Caco-2 (cell line): Measurements from ENCODE around the gene C1orf198. TPM values are rescaled to one million over a fixed set of nuclear protein-coding genes. Genes with fewer than 3 reads are reported as not detected.

Source experiments
- BruUV-seq: library from RNA; stranded (reverse); fragments of 400-500 nt; replicated peaks from 2 replicates; lab custom pipeline; 2021; lab: Mats Ljungman, UMichigan
- CTCF ChIA-PET: fragments of 300-600 bp; sonication (Branson Sonifier 250); formaldehyde crosslinking; loops from one replicate; lab custom pipeline; 2022; ENCODE audit warnings: antibody characterized with exemption; lab: Charles Lee
- POLR2A ChIA-PET: fragments of 300-600 bp; sonication (Branson Sonifier 250); formaldehyde crosslinking; loops from one replicate; lab custom pipeline; 2022; ENCODE audit warnings: antibody characterized with exemption; lab: Charles Lee
- DNase-seq, 2 experiments: peaks; one replicate each; pipeline versions ENCODE4 v3.0.0 to v3.0.0-alpha.2; 2020 to 2022
- H3K27me3 ChIP-seq: replicated peaks from 2 replicates; pipeline ENCODE4 v1.6.0; 2011; ENCODE audit warnings: low read length; ENCODE audit not compliant: control insufficient read depth, insufficient read depth
- H3K36me3 ChIP-seq: 2 replicates; pipeline ENCODE4 v1.5.1; 2011; ENCODE audit warnings: low read length; ENCODE audit not compliant: control insufficient read depth, insufficient read depth
- H3K4me1 ChIP-seq: fragments of 250-450 bp; sonication (Bioruptor Pico); 2 replicates; pipeline ENCODE4 v1.5.1; 2020; ENCODE audit warnings: mild to moderate bottlenecking
- H3K4me3 ChIP-seq: 2 replicates; pipeline ENCODE4 v1.5.1; 2011; ENCODE audit warnings: low read depth, mild to moderate bottlenecking, control low read depth, low read length
- H3K9me3 ChIP-seq: fragments of 250-450 bp; sonication (Bioruptor Pico); 2 replicates; pipeline ENCODE4 v1.5.1; 2020; ENCODE audit warnings: mild to moderate bottlenecking, moderate library complexity
- H3K27ac Mint-ChIP-seq: one replicate; pipeline ENCODE4 v1.8.0; 2022; ENCODE audit warnings: mixed read lengths; ENCODE audit not compliant: unreplicated experiment
- H3K27me3 Mint-ChIP-seq: one replicate; pipeline ENCODE4 v1.8.0; 2022; ENCODE audit warnings: mixed read lengths; ENCODE audit not compliant: insufficient read depth, unreplicated experiment
- H3K36me3 Mint-ChIP-seq: one replicate; pipeline ENCODE4 v1.8.0; 2022; ENCODE audit warnings: mild to moderate bottlenecking, mixed read lengths; ENCODE audit not compliant: insufficient read depth, unreplicated experiment
- H3K4me1 Mint-ChIP-seq: one replicate; pipeline ENCODE4 v1.8.0; 2022; ENCODE audit warnings: low read depth, mixed read lengths; ENCODE audit not compliant: unreplicated experiment
- H3K4me3 Mint-ChIP-seq: one replicate; pipeline ENCODE4 v1.8.0; 2022; ENCODE audit warnings: mild to moderate bottlenecking, moderate library complexity, mixed read lengths; ENCODE audit not compliant: unreplicated experiment
- H3K9me3 Mint-ChIP-seq: one replicate; pipeline ENCODE4 v1.8.0; 2022; ENCODE audit warnings: mixed read lengths; ENCODE audit not compliant: unreplicated experiment
- CTCF ChIP-seq, 2 experiments: fragments of 200-600 bp in 1 of 2; IDR thresholded peaks; 1 replicate in 1 of 2; 2 replicates in 1 of 2; pipeline versions ENCODE4 v1.5.1 to v1.8.0; 2011 to 2022; ENCODE audit warnings: antibody characterized with exemption in 1 of 2, control low read depth in 1 of 2, inconsistent platforms in 1 of 2, low read depth in 1 of 2, low read length in 1 of 2, mild to moderate bottlenecking in 1 of 2, moderate library complexity in 1 of 2; ENCODE audit not compliant: insufficient read depth in 1 of 2, severe bottlenecking in 1 of 2, unreplicated experiment in 1 of 2
- intact Hi-C: fragments of 100-400 bp; cut with micrococcal nuclease; formaldehyde crosslinking; loops from one replicate; pipeline ENCODE4 v1.10.0; 2022; ENCODE audit not compliant: unreplicated experiment
- total RNA-seq: library from RNA; stranded (reverse); gene quantifications from 2 replicates; pipeline ENCODE4 v1.2.3, GENCODE V29; 2022

The C1orf198 gene
- total RNA-seq, 1 experiment from 2014 or later = 92.2 TPM

DNA sequence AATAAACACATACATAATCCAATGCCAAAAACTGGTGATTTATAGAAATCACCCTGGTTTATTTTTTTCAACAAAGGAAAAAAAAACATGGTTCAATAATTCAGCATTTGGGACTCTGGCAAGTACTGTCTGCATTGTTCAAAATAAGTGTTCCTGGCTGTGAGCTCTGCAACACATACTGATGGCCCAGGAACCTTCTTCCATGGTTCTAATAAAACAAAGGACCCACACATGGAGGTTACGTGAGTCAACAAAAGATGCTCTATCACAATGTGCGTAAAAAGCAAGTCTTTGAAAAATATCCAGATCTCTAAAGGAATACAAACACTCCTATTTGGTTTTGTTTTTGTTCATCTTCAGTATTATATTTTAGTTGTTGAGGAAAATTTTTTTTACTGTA, 37.9 kb upstream of the C1orf198 start:
- H3K4me3 Mint-ChIP-seq = no peak overlapping the region
- no peak for DNase-seq
- peaks cover 71% of the 10 kb centered on the region for H3K36me3 Mint-ChIP-seq
- no peaks in the 10 kb centered on the region for H3K9me3 Mint-ChIP-seq
- CTCF ChIA-PET = no interaction called here
- H3K27me3 Mint-ChIP-seq = no peaks in the 10 kb centered on the region
- H3K4me1 Mint-ChIP-seq = no peaks in the 10 kb centered on the region
- Histone ChIP-seq H3K4me3 (no peak overlapping the region), H3K9me3 (no peaks in the 10 kb centered on the region), H3K36me3 (peaks cover 8% of the 10 kb centered on the region), H3K27me3 (no peaks in the 10 kb centered on the region), H3K4me1 (peaks cover 12% of the 10 kb centered on the region)
- POLR2A ChIA-PET = no interaction called here
- H3K27ac Mint-ChIP-seq = no peak overlapping the region
- no TSS peak for BruUV-seq
- intact Hi-C loops = no loop called here
- no peak for TF ChIP-seq CTCF (IDR thresholded peaks at IDR 0.05; ENCODE audit: insufficient read depth in 1 of 2, low read depth in 1 of 2, low read length in 1 of 2, severe bottlenecking in 1 of 2, unreplicated experiment in 1 of 2)

DNA sequence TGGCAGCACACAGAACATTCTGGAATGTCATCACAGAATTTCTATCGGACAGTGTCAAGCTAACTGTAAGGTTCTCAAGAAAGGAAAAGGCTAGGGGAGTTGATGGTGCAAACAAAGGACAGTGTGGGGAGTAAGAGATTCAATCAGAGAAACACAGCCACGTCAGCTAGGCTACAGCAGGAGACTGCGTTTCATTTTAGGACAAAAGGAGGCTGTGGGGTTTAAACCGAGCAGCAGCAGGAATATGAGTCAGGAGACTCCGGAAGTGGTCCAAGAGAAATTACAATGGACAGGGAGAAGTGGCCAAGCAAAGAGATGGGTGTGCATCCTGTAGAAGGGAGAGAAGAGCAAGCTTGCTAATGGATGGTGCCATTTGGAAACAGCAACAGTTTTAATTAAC, 37.4 kb upstream of the C1orf198 start:
- POLR2A ChIA-PET = no interaction called here
- Mint-ChIP-seq H3K4me3 (no peak overlapping the region), H3K27me3 (no peaks in the 10 kb centered on the region), H3K4me1 (peaks cover 4% of the 10 kb centered on the region), H3K9me3 (no peaks in the 10 kb centered on the region), H3K27ac (no peak overlapping the region), H3K36me3 (peaks cover 67% of the 10 kb centered on the region)
- intact Hi-C loops = no loop called here
- Histone ChIP-seq H3K27me3 (no peaks in the 10 kb centered on the region), H3K9me3 (no peaks in the 10 kb centered on the region), H3K4me1 (peaks cover 17% of the 10 kb centered on the region), H3K36me3 (peaks cover 8% of the 10 kb centered on the region), H3K4me3 (no peak overlapping the region)
- no peak for DNase-seq
- CTCF ChIA-PET = no interaction called here
- TF ChIP-seq CTCF (IDR thresholded peaks at IDR 0.05; ENCODE audit: insufficient read depth in 1 of 2, low read depth in 1 of 2, low read length in 1 of 2, severe bottlenecking in 1 of 2, unreplicated experiment in 1 of 2) = no peak
- no TSS peak for BruUV-seq

- Mint-ChIP-seq H3K27me3 (no peaks in the 10 kb centered on the region), H3K27ac (peak overlapping the region; percentile 42), H3K4me1 (peaks cover 29% of the 10 kb centered on the region), H3K36me3 (peaks cover 46% of the 10 kb centered on the region), H3K9me3 (no peaks in the 10 kb centered on the region), H3K4me3 (no peak overlapping the region)
- TF ChIP-seq CTCF (IDR thresholded peaks at IDR 0.05; ENCODE audit: insufficient read depth in 1 of 2, low read depth in 1 of 2, low read length in 1 of 2, severe bottlenecking in 1 of 2, unreplicated experiment in 1 of 2) = no peak
- Histone ChIP-seq H3K27me3 (no peaks in the 10 kb centered on the region), H3K4me3 (no peak overlapping the region), H3K4me1 (peaks cover 28% of the 10 kb centered on the region), H3K9me3 (no peaks in the 10 kb centered on the region), H3K36me3 (peaks cover 2% of the 10 kb centered on the region)
- intact Hi-C loops = loop anchor here (5.0 kb wide), 1 partner anchor 105 kb away; no protein-coding TSS in a partner anchor
- CTCF ChIA-PET = no interaction called here
- DNase-seq = no peak
- POLR2A ChIA-PET = interaction anchor here (0.6 kb wide), 1 partner anchor 18 kb away, joined by 10 read pairs; no protein-coding TSS in a partner anchor
- no TSS peak for BruUV-seq
Observed at GRCh38 chr1:230902349-230902923, 34.1 kb upstream of the C1orf198 start.
